Esophagus muscularis mucosa (tissue), 3 donors: ENCODE data around the gene ETV3.

ENCODE experiments used
- POLR2AphosphoS5 ChIP-seq, 2 donors: sonication (generic); formaldehyde crosslinking; IDR thresholded peaks; one replicate each; pipeline ENCODE4 v1.6.1; 2017; ENCODE audit warnings: antibody characterized with exemption in 2 of 2
- TF ChIP-seq, protein P1 (sequence below), 3 experiments: fragments of 200-600 bp in 2 of 3; fragments of 450-650 bp in 1 of 3; sonication (generic) in 2 of 3; IDR thresholded peaks; one replicate each; pipeline ENCODE4 v1.5.1; 2017 to 2019; ENCODE audit warnings: antibody characterized with exemption in 3 of 3, mild to moderate bottlenecking in 2 of 3, moderate library complexity in 1 of 3

DNA sequence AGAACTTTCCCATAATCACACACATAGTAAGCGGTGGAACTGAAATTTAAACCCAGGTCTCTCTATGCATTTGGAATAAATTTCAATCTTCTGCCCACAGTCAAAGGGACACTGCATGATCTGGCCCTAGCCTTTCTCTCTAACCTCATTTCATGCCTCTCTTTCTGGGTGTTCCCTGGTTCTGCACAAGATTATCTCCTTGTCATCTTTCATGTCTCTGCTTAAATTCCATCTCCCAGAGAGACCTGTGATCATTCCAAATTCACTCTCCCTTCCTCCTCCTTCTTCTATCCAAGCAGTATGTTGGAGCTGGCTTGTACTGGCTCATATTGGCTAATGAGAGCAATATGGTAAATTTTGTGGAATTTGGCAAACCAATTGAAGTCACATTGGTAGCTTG, 60.8 kb downstream of the ETV3 start:
- TF ChIP-seq, protein P1, sequence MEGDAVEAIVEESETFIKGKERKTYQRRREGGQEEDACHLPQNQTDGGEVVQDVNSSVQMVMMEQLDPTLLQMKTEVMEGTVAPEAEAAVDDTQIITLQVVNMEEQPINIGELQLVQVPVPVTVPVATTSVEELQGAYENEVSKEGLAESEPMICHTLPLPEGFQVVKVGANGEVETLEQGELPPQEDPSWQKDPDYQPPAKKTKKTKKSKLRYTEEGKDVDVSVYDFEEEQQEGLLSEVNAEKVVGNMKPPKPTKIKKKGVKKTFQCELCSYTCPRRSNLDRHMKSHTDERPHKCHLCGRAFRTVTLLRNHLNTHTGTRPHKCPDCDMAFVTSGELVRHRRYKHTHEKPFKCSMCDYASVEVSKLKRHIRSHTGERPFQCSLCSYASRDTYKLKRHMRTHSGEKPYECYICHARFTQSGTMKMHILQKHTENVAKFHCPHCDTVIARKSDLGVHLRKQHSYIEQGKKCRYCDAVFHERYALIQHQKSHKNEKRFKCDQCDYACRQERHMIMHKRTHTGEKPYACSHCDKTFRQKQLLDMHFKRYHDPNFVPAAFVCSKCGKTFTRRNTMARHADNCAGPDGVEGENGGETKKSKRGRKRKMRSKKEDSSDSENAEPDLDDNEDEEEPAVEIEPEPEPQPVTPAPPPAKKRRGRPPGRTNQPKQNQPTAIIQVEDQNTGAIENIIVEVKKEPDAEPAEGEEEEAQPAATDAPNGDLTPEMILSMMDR (IDR thresholded peaks at IDR 0.05): no peak
- TF ChIP-seq POLR2AphosphoS5 (IDR thresholded peaks at IDR 0.05): no peak
